Neural cell (in vitro differentiated cells): ENCODE measurements around the gene SLC36A2.

Experiments
- EP300 ChIP-seq: fragments of 450-650 bp; conservative IDR thresholded peaks from 2 replicates; pipeline ENCODE4 v1.6.1; 2014; ENCODE audit warnings: antibody characterized with exemption, mild to moderate bottlenecking, moderate library complexity; ENCODE audit not compliant: poor library complexity, severe bottlenecking
- EZH2 ChIP-seq: fragments of 200-600, 300-800 bp; shearing (Covaris generic), sonication (generic); IDR thresholded peaks from 2 replicates; pipeline ENCODE4 v1.6.1; 2014; ENCODE audit warnings: antibody characterized with exemption, low read length, borderline replicate concordance, mild to moderate bottlenecking; ENCODE audit not compliant: insufficient read depth, poor library complexity, severe bottlenecking
- POLR2AphosphoS5 ChIP-seq: IDR thresholded peaks from 2 replicates; pipeline ENCODE4 v1.6.1; 2012
- SMC3 ChIP-seq: fragments of 450-650 bp; conservative IDR thresholded peaks from 2 replicates; pipeline ENCODE4 v1.6.1; 2014; ENCODE audit warnings: antibody characterized with exemption, mild to moderate bottlenecking, moderate library complexity; ENCODE audit not compliant: poor library complexity
- TAF1 ChIP-seq: IDR thresholded peaks from 2 replicates; pipeline ENCODE4 v1.6.1; 2012; ENCODE audit warnings: low read depth
- TF ChIP-seq, protein P1 (sequence below): fragments of 450-650 bp; IDR thresholded peaks from 2 replicates; pipeline ENCODE4 v1.5.1; 2014; ENCODE audit warnings: antibody characterized with exemption, mild to moderate bottlenecking, moderate library complexity; ENCODE audit not compliant: poor library complexity, severe bottlenecking
- TF ChIP-seq, protein P2 (sequence below): IDR thresholded peaks from 2 replicates; pipeline ENCODE4 v1.6.1; 2012; ENCODE audit warnings: borderline replicate concordance

GRCh38 chr5:151362970-151363369 is 15.6 kb upstream of the SLC36A2 start:
- no peak for TF ChIP-seq SMC3
- TF ChIP-seq, protein P1, sequence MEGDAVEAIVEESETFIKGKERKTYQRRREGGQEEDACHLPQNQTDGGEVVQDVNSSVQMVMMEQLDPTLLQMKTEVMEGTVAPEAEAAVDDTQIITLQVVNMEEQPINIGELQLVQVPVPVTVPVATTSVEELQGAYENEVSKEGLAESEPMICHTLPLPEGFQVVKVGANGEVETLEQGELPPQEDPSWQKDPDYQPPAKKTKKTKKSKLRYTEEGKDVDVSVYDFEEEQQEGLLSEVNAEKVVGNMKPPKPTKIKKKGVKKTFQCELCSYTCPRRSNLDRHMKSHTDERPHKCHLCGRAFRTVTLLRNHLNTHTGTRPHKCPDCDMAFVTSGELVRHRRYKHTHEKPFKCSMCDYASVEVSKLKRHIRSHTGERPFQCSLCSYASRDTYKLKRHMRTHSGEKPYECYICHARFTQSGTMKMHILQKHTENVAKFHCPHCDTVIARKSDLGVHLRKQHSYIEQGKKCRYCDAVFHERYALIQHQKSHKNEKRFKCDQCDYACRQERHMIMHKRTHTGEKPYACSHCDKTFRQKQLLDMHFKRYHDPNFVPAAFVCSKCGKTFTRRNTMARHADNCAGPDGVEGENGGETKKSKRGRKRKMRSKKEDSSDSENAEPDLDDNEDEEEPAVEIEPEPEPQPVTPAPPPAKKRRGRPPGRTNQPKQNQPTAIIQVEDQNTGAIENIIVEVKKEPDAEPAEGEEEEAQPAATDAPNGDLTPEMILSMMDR, result no peak
- TF ChIP-seq TAF1, result no peak
- no peak for TF ChIP-seq EZH2
- TF ChIP-seq, protein P2, sequence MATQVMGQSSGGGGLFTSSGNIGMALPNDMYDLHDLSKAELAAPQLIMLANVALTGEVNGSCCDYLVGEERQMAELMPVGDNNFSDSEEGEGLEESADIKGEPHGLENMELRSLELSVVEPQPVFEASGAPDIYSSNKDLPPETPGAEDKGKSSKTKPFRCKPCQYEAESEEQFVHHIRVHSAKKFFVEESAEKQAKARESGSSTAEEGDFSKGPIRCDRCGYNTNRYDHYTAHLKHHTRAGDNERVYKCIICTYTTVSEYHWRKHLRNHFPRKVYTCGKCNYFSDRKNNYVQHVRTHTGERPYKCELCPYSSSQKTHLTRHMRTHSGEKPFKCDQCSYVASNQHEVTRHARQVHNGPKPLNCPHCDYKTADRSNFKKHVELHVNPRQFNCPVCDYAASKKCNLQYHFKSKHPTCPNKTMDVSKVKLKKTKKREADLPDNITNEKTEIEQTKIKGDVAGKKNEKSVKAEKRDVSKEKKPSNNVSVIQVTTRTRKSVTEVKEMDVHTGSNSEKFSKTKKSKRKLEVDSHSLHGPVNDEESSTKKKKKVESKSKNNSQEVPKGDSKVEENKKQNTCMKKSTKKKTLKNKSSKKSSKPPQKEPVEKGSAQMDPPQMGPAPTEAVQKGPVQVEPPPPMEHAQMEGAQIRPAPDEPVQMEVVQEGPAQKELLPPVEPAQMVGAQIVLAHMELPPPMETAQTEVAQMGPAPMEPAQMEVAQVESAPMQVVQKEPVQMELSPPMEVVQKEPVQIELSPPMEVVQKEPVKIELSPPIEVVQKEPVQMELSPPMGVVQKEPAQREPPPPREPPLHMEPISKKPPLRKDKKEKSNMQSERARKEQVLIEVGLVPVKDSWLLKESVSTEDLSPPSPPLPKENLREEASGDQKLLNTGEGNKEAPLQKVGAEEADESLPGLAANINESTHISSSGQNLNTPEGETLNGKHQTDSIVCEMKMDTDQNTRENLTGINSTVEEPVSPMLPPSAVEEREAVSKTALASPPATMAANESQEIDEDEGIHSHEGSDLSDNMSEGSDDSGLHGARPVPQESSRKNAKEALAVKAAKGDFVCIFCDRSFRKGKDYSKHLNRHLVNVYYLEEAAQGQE, result no peak
- no peak for TF ChIP-seq EP300
- TF ChIP-seq POLR2AphosphoS5, result no peak
